Urinary bladder (tissue), 4 donors: ENCODE results near the gene EGFL7. TPM values are rescaled to one million over a fixed set of nuclear protein-coding genes. Genes with fewer than 3 reads are reported as not detected.

Experiments
- DNase-seq: peaks from one replicate; pipeline ENCODE4 v3.0.0-alpha.2; 2015; ENCODE audit errors: extremely low spot score
- H3K27ac ChIP-seq: one replicate; pipeline ENCODE4 v1.5.1; 2013; ENCODE audit warnings: low read depth, mild to moderate bottlenecking, moderate library complexity
- H3K36me3 ChIP-seq: one replicate; pipeline ENCODE4 v1.6.1; 2013; ENCODE audit warnings: mild to moderate bottlenecking, moderate library complexity; ENCODE audit not compliant: insufficient read depth
- H3K4me1 ChIP-seq: one replicate; pipeline ENCODE4 v1.6.1; 2013; ENCODE audit warnings: mild to moderate bottlenecking, moderate library complexity; ENCODE audit not compliant: insufficient read depth
- H3K4me3 ChIP-seq: one replicate; pipeline ENCODE4 v1.5.1; 2013; ENCODE audit warnings: low read depth, low read length
- WGBS: extraction: QIAGEN DNeasy Blood & Tissue Kit; methylation state at CpG from one replicate; pipeline ENCODE4 v1.1.7; 2013; 5-methylcytosine and 5-hydroxymethylcytosine counted together
- polyA plus RNA-seq: library from polyadenylated mRNA; stranded (reverse); fragments of 200-250 nt; gene quantifications from one replicate; pipeline ENCODE4 v1.2.3, GENCODE V29; 2013
- total RNA-seq: library from RNA; depleted of rRNA; stranded (reverse); fragments of >200 nt; gene quantifications from one replicate; pipeline ENCODE4 v1.2.3, GENCODE V29; 2014
- donor health status: healthy with polysubstance abuse.
- donor health status: healthy.

EGFL7 gene
- total and polyA plus RNA-seq, 2 donors = 43.6 to 138 TPM

DNA sequence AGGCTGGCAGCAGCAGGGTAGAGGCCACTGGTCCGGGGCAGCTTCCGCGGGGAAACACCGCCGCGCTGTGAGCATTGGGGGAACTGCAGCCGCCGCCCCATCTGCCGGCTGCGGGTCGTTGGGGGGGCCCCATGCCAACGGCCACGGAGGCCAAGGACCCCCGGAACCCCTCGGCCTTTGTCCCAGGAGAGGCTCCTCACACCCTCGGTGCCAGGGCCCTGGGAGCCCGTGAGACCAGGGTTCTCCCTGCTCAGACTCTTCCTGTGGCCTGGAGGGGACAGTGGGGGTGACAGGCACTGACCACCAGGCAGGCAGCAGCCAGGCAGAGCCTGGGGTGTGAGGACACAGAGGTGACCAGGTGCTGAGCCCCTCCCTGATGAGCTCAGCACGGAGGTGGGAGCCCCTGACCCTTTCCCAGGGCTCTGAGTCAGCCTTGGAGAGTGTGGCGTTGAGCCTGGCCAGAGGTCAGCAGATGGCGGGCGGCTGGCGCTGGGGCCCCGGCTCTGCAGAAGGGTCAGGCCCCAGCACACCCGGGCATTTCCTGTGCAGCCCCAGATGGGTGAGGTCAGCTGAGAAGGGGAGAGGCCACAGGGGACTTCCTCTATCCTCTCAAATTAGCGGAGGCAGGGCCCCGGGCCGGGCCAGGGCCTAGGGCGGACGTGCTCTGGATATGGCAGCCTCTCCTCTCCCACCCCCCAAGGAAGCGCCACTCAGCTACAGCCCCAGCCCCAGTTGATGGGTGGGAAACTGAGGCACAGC is 17.9 kb upstream of the EGFL7 start:
- Histone ChIP-seq H3K4me3 (no peak overlapping the region), H3K27ac (no peak overlapping the region), H3K36me3 (no peaks in the 10 kb centered on the region), H3K4me1 (no peaks in the 10 kb centered on the region)
- WGBS = 28% methylated on average over 30 of the region's 30 CpGs
- no peak for DNase-seq

- 78% methylated on average over 18 of the region's 18 CpGs for WGBS
- Histone ChIP-seq H3K4me1 (no peaks in the 10 kb centered on the region), H3K4me3 (no peak overlapping the region), H3K27ac (no peak overlapping the region), H3K36me3 (no peaks in the 10 kb centered on the region)
- DNase-seq = no peak
Measured at GRCh38 chr9:136645352-136645902, 17.3 kb upstream of the EGFL7 start.

DNA sequence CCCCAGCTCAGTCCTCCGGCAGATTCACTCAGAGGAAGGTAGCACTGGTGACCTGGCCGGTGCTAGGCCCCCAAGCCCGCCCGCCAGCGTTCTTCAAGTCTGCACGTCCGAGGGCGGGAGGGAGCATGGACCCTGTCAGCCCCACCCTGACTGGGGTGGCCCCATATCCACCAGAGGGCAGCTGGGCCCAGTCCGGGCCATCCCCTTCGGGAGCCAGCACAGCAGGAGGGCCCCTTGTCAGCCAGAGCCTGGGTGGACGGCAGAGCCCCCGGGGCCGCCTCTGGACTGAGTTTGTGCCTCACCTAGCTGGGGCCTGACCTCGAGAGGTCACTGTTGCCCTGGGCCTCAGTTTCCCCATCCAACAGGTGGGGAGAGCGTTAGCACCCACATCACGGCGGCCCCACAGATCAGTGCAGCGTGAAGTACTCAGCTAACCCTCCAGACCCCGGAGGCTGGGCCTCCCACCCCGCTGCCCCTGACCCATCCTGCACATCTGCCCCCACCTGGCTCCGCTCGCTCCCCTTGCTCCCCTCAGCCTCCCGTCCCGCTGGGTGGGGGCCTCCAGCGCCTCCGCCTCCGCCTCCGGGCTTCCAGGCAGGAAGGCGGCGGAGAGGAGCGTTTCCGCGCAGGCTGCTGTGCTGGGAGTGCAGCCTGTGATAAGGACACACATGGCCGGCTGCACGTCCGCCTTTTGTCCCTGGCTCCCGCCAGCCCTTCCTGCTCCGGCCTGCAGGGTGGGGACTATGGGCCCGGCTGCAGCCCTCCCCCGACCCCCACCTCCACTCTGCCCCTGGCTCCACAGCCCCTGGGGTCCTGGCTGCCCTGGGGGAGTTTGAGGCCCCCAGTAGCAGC is 16.6 kb upstream of the EGFL7 start:
- H3K27ac ChIP-seq = no peak overlapping the region
- no peak for DNase-seq
- H3K4me3 ChIP-seq = no peak overlapping the region

DNA sequence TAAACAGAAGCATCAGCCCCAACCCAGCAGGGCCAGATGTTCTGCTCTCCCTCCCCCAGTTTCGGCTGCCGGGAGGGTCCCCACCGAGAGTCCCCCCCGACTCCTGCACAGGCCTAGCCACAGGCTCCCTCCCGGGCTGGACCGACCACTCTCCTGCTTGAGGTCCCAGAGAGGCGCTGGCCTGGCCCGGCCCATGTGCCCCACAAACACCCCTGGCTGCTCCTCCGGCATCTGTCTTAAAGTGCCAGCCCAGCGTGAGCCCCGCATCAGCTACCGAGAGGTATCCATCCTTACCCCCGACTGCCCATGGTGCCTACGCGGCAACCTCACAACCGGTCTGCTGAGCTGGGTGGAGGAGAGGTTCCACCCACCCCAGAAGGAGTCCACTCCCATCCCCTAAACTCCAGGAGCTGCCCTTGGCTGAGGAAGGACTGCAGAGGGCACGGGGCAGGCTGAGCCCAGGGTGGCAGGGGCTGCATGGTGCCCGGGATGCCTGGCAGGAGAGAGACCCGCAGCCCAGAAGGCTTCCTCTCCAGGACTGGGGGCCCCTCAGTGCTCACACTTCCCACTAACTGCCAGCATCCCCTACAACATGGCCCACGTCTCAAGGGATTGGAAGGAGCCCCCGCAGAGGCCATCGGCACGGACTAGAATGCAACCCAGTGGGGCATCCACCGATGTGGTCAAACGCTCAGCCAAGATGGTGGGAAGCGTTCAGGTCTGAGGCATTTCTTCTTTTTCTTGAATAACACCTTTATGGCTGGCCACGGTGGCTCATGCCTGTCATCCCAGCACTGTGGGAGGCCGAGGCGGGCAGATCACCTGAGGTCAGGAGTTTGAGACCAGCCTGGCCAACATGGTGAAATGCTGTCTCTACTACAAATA is 15.6 kb upstream of the EGFL7 start:
- no peak for DNase-seq
- H3K27ac ChIP-seq = no peak overlapping the region
- H3K4me1 ChIP-seq = no peaks in the 10 kb centered on the region
- WGBS = 77% methylated on average over 29 of the region's 29 CpGs
- H3K36me3 ChIP-seq = no peaks in the 10 kb centered on the region
- no peak overlapping the region for H3K4me3 ChIP-seq

More for the DNA sequence above, 16.6 kb upstream of the EGFL7 start:
- Histone ChIP-seq H3K4me1 (no peaks in the 10 kb centered on the region), H3K36me3 (no peaks in the 10 kb centered on the region)
- WGBS = 40% methylated on average over 40 of the region's 40 CpGs

DNA sequence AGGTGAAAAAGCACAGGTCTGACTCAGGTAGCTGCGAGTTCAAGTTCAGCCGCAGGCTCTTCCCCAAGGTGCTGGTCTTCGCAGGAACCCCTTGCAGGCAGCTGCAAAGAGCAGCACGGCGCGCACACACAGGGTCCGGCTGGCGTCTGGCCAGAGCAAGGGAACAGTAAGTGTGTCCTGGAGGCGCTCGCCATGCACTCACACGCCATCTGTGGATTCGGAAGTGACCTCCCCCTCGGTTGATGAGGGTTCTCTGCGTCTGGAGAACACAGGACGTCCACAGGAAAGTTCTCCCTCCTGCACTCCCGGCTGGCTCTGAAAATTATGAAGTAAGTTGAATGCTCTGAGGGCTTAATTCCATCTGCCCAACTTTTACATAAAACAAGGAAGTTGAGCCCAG is 14.0 kb upstream of the EGFL7 start:
- Histone ChIP-seq H3K36me3 (no peaks in the 10 kb centered on the region), H3K4me1 (no peaks in the 10 kb centered on the region), H3K27ac (no peak overlapping the region), H3K4me3 (no peak overlapping the region)
- no peak for DNase-seq
- WGBS = 51% methylated on average over 16 of the region's 16 CpGs

DNA sequence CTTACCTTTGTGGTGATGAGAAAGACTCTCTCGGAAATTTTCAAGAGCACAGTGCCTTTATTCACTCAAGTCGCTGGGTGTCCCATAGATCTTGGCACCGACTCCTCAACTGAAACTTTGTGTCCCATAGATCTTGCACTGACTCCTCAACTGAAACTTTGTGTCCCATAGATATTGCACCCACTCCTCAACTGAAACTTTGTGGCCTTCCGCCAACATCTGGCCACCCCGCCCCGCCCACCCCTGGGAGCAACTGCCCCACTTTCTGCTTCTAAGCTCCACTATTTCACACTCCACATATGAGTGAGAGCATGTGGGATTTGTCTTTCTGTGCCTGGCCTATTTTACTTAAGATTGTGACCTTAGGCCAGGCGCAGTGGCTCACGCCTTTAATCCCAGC is 12.7 kb upstream of the EGFL7 start:
- DNase-seq = no peak
- Histone ChIP-seq H3K36me3 (no peaks in the 10 kb centered on the region), H3K27ac (no peak overlapping the region), H3K4me3 (no peak overlapping the region), H3K4me1 (no peaks in the 10 kb centered on the region)
- 92% methylated on average over 8 of the region's 8 CpGs for WGBS

DNA sequence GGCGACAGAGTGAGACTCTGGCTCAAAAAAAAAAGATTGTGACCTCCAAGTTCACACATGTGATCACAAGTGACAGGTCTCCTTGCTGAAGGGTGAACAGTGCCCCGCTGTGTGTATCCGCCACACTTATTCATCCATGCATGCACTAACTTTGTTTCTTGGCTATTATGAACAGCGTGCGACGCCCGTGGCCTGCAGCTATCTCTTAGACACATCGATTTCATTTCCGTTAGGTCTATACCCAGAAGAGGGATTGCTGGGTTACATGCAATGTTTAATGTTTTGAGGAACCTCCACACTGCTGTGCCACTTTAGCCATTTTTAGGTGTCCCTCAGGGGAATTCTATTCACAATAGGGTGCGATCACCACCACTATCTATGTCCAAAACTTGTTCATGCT is 12.1 kb upstream of the EGFL7 start:
- DNase-seq = no peak
- no peak overlapping the region for H3K27ac ChIP-seq
- H3K36me3 ChIP-seq = no peaks in the 10 kb centered on the region
- 88% methylated on average over 10 of the region's 10 CpGs for WGBS
- H3K4me1 ChIP-seq = no peaks in the 10 kb centered on the region
- H3K4me3 ChIP-seq = no peak overlapping the region

DNA sequence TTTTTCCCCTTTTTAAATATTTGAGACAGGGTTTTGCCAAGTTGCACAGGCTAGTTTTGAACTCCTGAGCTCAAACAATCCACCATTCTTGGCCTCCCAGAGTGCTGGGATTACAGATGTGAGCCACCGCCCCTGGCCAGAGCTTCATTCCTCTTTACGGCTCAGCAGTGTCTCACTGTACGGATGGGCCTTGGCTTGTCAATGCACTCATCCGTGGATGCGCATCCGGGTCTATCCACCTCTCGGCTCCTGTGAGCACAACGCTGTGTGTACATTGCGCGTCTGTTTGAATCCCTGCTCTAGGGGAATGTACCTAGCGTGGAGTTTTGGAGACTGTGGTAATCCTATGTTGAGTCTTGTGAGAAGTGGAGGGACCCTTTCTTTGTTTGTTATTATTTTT is 10.9 kb upstream of the EGFL7 start:
- Histone ChIP-seq H3K4me3 (no peak overlapping the region), H3K27ac (no peak overlapping the region), H3K4me1 (no peaks in the 10 kb centered on the region), H3K36me3 (no peaks in the 10 kb centered on the region)
- 86% methylated on average over 11 of the region's 11 CpGs for WGBS
- no peak for DNase-seq

DNA sequence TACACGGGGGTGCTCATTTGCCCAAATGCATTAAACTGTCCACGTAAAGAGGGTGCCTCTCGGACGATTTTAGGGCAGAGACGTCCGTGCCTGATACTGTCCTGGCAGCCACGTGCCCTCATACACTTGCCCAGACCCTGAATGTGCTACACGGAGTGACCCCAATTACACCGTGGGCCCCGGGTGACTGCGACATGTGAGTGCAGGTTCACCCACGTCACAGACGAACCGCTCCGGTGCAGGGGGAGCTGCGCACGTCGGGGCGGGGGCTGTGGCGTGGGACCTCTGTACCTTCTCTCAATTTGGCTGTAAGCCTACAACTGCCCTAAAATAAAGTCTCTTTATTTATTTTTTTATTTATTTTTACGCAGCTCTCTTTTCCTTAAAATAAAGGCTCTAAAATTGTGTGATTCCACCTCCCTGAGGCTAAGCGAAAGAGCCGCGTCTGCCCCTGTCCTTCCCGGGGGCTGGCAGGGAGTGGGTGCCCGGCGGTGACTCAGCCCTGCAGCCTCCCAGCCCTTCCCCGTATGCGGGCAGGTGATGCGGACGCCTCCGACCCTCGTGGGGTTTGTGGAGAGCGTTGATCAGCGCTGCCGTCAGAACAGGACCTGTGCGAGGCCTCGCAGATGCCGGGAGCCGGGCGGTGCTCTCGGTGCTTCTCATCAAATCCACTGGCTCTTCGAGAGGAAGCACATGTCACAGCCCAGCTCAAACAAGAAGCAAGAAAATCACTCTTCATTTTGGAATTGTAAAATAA is 9.2 kb upstream of the EGFL7 start:
- Histone ChIP-seq H3K4me1 (no peaks in the 10 kb centered on the region), H3K36me3 (no peaks in the 10 kb centered on the region), H3K4me3 (no peak overlapping the region), H3K27ac (no peak overlapping the region)
- DNase-seq = no peak
- 56% methylated on average over 43 of the region's 43 CpGs for WGBS

DNA sequence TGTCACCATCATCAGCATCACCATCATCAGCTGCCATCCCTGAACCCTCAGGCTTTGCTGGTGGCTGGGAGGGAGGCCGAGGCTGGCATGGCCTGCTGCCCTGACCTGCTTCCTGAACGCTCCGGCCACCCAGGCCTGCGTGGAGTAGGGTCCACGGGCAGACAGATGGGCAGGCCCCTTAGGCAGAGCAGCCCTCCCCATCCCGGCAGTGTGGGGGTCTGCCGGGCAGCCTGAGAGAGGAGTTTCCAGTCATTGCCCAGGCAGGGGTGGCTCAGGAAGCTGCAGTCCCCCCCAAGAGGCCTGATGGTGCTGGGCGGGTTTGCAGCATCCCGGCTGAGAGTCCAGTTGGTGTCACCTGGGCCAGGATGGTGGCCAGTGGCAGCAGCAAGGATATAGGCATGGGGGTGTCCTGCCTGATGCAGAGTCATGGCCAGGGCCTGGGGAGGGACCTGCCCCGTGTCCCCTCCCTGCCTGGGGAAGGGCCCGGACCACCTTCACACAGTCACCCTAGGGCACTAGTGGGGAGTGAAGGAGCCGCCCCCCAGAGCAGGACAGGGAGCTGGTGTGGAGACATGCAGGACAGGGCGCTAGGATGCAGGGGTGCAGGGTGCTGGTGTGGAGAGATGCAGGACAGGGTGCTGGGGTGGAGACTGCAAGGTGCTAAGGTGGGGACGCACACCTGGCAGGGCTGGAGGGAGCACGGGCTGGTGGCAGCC is 7.7 kb upstream of the EGFL7 start:
- H3K27ac ChIP-seq = no peak overlapping the region
- 75% methylated on average over 15 of the region's 15 CpGs for WGBS

GRCh38 chr9:136655536-136656182 is 7.1 kb upstream of the EGFL7 start:
- Histone ChIP-seq H3K27ac (no peak overlapping the region), H3K4me1 (no peaks in the 10 kb centered on the region), H3K36me3 (no peaks in the 10 kb centered on the region), H3K4me3 (no peak overlapping the region)
- 47% methylated on average over 18 of the region's 18 CpGs for WGBS
- no peak for DNase-seq

More for the DNA sequence above, 7.7 kb upstream of the EGFL7 start:
- Histone ChIP-seq H3K4me1 (no peaks in the 10 kb centered on the region), H3K36me3 (no peaks in the 10 kb centered on the region), H3K4me3 (no peak overlapping the region)
- no peak for DNase-seq

DNA sequence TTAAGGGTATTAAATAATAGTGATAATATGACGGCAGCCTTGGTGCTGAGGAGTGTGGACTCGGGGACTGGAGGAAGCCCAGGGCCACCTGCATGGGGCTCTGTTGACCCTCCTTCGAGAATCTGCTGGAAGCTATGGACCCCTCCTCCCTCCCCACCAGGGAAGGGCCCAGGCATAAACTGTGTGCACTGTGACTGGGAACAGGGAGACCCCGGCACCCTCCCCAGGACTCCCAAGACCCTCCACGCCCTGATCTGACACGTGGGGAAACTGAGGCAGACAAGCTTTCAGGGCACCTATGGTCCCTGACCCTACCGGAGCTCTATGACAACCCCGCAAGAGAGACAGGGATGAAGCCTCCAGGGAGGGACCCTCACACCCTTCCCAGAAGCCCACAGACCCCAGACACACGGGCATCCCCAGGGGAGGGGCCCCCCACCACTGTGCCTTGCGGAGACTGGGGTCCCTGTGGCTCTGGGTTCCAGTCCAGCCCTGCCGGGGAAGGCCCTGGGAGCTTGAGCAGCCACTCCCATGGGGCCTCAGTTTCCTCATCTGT is 6.5 kb upstream of the EGFL7 start:
- 61% methylated on average over 11 of the region's 11 CpGs for WGBS
- H3K4me3 ChIP-seq = no peak overlapping the region
- H3K36me3 ChIP-seq = no peaks in the 10 kb centered on the region
- no peaks in the 10 kb centered on the region for H3K4me1 ChIP-seq
- DNase-seq = no peak
- H3K27ac ChIP-seq = no peak overlapping the region
